Skin of body (tissue), 2 donors: ENCODE data around the gene NOP56. TPM values are rescaled to one million over a fixed set of nuclear protein-coding genes. Genes with fewer than 3 reads are reported as not detected.
A peak's percentile ranks its signal among the peaks of the same experiment; 100 is the strongest.

Experiments used
- DNase-seq: peaks from one replicate; lab custom pipeline; 2025; lab: John Stamatoyannopoulos, UW
- total RNA-seq: library from RNA; depleted of rRNA; stranded (reverse); fragments of >200 nt; gene quantifications from one replicate; pipeline ENCODE4 v1.2.3, GENCODE V29; 2014

Gene NOP56, protein sequence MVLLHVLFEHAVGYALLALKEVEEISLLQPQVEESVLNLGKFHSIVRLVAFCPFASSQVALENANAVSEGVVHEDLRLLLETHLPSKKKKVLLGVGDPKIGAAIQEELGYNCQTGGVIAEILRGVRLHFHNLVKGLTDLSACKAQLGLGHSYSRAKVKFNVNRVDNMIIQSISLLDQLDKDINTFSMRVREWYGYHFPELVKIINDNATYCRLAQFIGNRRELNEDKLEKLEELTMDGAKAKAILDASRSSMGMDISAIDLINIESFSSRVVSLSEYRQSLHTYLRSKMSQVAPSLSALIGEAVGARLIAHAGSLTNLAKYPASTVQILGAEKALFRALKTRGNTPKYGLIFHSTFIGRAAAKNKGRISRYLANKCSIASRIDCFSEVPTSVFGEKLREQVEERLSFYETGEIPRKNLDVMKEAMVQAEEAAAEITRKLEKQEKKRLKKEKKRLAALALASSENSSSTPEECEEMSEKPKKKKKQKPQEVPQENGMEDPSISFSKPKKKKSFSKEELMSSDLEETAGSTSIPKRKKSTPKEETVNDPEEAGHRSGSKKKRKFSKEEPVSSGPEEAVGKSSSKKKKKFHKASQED
- 98.3 TPM for total RNA-seq

- DNase-seq, result peak; percentile 86
Observed at GRCh38 chr20:2651772-2652723, at the start of gene NOP56. Gene NOP56 (plus strand): TSS chr20:2652632. CDS start chr20:2652661, 29 bp downstream.

DNA sequence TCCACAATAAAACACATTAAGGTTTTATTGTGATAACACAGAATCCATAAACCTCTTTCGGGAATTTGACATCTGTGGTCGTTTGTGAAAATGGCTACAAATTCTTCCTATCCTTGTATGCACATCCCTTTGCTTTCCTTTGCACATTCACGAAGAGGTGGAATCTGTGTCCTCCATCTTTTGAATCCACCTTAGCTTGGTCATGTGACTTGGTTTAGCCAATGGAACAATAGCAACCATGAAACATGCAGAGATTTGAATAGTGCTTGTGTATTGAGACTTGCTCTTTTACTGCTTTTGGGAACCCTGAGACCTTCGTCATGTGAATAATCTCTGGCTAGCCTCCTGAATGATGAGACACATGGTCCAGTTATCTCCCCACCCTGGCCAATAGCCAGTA is 49.7 kb upstream of the NOP56 start:
- DNase-seq, result no peak

DNA sequence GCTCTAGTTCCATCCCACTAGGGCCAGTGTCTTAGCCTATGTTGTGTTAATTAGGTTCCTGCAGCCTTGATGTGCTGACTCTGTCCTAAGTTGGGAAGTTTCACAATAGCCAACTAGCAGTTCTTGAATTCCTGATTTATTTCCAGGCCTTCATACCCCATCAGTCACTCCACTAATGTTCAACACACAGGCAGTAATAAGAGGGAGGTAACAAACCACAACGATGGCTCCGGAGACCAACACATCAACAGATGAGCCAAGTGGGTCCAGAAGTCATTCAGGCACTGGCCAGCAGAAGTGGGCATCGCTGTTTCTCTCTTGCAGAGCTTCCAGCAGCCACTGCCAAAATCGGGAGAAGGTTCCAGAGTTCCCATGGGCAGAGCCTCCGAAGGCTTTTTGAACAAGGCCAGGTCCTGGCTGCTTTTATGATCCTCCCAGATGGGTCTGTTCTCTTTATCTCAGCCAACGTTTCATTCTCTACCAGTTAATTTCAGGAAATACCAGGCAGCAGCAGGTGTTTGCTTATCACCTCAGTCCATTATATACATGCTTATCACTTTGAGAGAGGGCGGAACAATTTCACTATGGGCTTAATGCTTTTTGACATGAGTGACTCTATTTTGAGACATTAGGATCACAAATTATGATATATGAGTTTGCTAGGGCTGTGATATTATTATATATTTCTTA is 48.5 kb upstream of the NOP56 start:
- DNase-seq, result no peak

DNA sequence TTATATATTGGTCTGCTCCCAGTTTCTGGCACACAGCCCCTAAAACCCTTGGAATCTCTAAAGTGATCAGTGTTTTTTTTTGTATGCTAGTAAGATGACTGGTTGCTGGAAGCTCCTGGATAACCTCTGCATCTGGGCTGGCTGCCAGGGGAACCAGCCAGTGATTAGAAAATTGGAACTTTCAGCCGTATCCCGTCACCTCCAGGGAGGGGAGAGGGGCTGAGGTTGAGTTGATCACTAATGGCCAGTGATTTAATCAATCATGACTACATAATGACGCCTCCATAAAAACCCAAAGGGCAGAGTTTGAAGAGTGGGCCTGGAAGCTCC is 48.0 kb upstream of the NOP56 start:
- no peak for DNase-seq

DNA sequence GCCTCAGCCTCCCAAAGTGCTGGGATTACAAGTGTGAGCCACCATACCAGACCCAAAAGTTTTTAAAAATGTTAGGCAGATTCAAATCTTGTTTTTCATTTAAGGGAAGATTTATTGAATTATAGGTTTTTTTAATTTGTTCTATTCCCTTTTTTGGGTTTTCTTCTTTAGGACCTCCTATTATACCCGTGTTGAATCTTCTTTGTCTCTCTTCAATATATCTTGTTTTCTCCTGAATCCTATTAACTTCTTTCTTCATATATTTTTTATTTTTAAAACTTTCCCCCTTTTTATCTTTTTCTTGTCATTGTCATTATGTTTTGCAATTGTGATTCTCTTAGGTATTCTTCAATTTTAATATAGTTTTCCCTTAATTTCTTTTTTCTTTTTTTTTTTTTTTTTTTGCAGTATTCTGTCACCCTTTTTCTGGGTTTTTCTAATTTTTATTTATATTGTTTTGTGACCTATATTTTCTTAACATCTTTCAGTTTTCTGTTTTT is 45.9 kb upstream of the NOP56 start:
- DNase-seq, result no peak

DNA sequence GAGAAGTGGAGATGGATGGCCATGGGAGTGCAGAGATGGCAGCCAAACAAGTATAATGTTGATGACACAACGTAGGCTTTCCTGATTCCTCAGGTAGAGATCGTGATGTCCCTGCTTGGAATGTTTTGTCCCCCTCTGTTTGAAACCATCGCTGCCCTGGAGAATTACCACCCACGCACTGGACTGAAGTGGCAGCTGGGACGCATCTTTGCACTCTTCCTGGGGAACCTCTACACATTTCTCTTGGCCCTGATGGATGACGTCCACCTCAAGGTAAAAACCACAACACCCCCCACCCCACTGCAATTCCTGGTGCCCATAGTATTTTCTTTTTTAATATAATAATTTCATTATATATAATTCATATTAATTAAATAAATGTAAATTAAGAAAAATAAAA is 42.1 kb upstream of the NOP56 start:
- DNase-seq, result no peak

GRCh38 chr20:2610941-2611720 is 41.3 kb upstream of the NOP56 start:
- no peak for DNase-seq

GRCh38 chr20:2612073-2612472 is 40.4 kb upstream of the NOP56 start:
- no peak for DNase-seq

DNA sequence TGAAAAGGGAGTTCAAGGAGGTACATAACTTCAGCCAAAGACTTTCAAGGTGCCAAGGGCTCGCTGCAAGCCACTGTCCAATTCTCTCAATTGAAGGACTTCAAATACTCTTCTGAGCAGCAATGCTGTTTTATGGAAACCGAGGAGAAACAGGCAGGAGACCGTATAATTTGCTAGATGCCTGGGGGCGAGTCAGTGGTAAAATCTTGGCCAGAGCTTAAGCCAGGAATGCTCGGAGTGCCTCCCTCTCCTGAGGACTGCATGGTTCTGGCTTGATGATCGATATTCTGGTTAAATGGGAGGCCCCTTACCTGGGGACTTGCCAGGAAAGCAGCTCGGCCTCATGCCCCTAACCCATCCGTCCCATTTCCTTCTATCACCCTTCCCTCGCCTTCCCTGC is 35.8 kb upstream of the NOP56 start:
- DNase-seq, result no peak

- DNase-seq, result no peak
Observed at GRCh38 chr20:2617099-2617714, 35.2 kb upstream of the NOP56 start.

DNA sequence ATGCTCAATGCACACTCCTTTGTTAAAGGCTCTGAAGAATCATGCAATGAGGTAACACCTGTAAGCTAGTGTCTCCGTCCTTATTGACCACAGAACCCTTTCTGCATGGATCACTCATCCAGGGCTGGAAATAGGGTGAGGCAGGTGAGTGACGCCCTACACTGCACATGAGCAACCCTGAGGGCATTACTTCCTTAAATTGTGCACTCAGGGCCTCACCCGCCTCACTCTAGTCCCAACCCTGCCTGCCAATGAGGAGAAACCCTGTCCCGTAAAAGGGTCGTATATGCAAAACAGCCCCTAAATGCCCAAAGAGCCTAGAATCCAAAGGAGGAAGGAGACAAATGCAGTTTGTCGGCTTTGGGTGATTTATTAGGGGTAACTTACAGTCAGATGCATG is 33.6 kb upstream of the NOP56 start:
- no peak for DNase-seq

DNA sequence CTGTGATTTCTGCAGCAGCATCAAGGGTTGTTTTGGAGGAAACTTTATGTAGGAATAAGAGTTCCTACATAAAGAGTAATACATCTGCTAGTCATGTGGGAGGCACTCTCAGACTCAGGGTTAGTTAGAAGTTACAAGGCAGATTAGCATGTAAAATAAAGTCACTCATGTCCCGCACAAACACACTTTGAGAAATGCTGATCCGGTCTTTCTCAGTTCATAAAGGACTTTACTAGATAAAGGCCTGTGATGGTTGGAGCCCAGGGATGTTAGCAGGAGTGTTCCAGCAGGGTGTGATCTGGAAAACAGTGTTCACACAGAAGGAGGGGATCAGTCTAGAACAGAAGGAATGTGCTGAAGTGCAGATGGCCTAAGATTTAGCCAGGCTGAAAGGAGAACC is 33.1 kb upstream of the NOP56 start:
- DNase-seq, result no peak

GRCh38 chr20:2619961-2620595 is 32.4 kb upstream of the NOP56 start:
- no peak for DNase-seq

GRCh38 chr20:2624190-2624589 is 28.2 kb upstream of the NOP56 start:
- DNase-seq, result no peak

GRCh38 chr20:2625062-2625461 is 27.4 kb upstream of the NOP56 start:
- DNase-seq, result no peak

- DNase-seq, result no peak
Observed at GRCh38 chr20:2626853-2627541, 25.4 kb upstream of the NOP56 start.

DNA sequence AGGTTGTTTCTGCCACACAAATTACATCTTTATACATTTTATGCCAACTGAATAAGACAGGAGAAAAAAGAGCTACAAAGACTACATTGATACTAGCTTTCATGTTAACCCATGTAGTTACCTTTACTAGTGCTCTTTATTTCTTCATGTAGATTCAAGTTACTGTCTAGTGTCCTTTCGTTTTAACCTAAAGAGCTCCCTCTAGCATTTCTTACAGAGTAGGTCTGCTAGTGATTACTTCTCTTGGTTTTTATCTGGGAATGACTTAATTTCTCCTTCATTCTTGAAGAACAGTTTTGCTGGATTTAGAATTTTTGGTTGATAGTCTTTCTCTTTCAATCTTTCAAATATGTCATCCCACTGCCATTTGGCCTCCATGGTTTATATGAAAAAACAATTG is 21.2 kb upstream of the NOP56 start:
- DNase-seq, result no peak

GRCh38 chr20:2633381-2633780 is 19.1 kb upstream of the NOP56 start:
- DNase-seq, result no peak

DNA sequence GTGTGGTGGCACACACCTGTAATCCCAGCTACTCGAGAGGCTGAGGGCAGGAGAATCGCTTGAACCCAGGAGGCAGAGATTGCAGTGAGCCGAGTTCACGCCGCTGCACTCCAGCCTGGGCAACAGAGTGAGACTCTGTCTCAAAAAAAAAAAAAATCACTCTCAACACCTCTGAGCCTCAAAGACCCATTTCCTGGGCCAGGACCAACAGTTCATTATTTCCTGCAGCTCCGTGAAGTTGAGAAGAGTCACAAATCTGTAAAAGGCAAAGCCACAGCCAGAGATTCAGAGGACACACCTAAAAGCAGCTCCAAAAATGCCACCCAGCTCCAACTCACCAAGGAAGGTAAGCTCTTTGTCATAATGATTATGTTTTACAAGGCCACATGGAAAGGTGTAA is 15.2 kb upstream of the NOP56 start:
- DNase-seq, result no peak
